Choroid plexus epithelial cell (primary cell): ENCODE measurements around the gene LPXN.

Source experiments
- DNase-seq: peaks from one replicate; pipeline ENCODE4 v3.0.0-alpha.2; 2010; ENCODE audit warnings: low read depth
- H3K4me3 ChIP-seq: 2 replicates; pipeline ENCODE4 v1.5.1; 2011; ENCODE audit warnings: low read depth, mild to moderate bottlenecking, control low read depth, low read length, moderate library complexity
- CTCF ChIP-seq: conservative IDR thresholded peaks from 2 replicates; pipeline ENCODE4 v1.5.1; 2011; ENCODE audit warnings: low read depth, mild to moderate bottlenecking, control low read depth, inconsistent platforms, low read length, moderate library complexity

LPXN gene

GRCh38 chr11:58580311-58580710 lies 4.7 kb upstream of the LPXN start:
- no peak for TF ChIP-seq CTCF
- DNase-seq = no peak
- H3K4me3 ChIP-seq = peak overlapping the region; percentile 76

GRCh38 chr11:58579192-58580129 lies 3.8 kb upstream of the LPXN start:
- H3K4me3 ChIP-seq = peak overlapping the region; percentile 76
- peak; percentile 81 for TF ChIP-seq CTCF
- DNase-seq = peak; percentile 94

GRCh38 chr11:58578635-58579191 lies 3.1 kb upstream of the LPXN start, which contains the start of gene ZFP91:
TSS of gene ZFP91 (plus strand) at chr11:58579063. CDS start at chr11:58579282, 219 bp downstream.
- no peak for TF ChIP-seq CTCF
- DNase-seq = peak; percentile 99
- peak within 1 kb of the TSS; percentile 76 for H3K4me3 ChIP-seq

- peak; percentile 99 for DNase-seq
- peak overlapping the region; percentile 76 for H3K4me3 ChIP-seq
- no peak for TF ChIP-seq CTCF
Observed at GRCh38 chr11:58578136-58578634, 2.5 kb upstream of the LPXN start.

- no peak for TF ChIP-seq CTCF
- peak overlapping the region; percentile 76 for H3K4me3 ChIP-seq
- peak; percentile 80 for DNase-seq
Observed at GRCh38 chr11:58577555-58578135, 2.0 kb upstream of the LPXN start.

- peak overlapping the region; percentile 76 for H3K4me3 ChIP-seq
- peak; percentile 59 for TF ChIP-seq CTCF
- peak; percentile 69 for DNase-seq
Observed at GRCh38 chr11:58576887-58577471, 1.3 kb upstream of the LPXN start.
